ENCODE measurements around the gene ADGRV1.

ADGRV1 gene

GRCh38 chr5:90930062-90930461 lies 371.5 kb downstream of the ADGRV1 start:
- Histone ChIP-seq H3K27ac (ENCODE audit: extremely low read depth, low read depth, low read length) (no peak overlapping the region), H3K4me1 (ENCODE audit: control insufficient read depth, insufficient read depth, low read length) (peaks cover 5% of the 10 kb centered on the region; the same call in 1 of the 2 replicates), H3K9me3 (ENCODE audit: control insufficient read depth, insufficient read depth, low read depth, low read length) (no peaks in the 10 kb centered on the region), H3K4me3 (ENCODE audit: low read depth, low read length) (no peak overlapping the region), H3K36me3 (ENCODE audit: control insufficient read depth in 2 of 2, insufficient read depth in 1 of 2, low read length in 2 of 2) (no peaks in the 10 kb centered on the region)
- POLR2A ChIA-PET: no interaction called here
- CTCF ChIA-PET: no interaction called here
- TF ChIP-seq ZNF560 (tag by site-specific recombination; IDR thresholded peaks at IDR 0.05; ENCODE audit: borderline replicate concordance) (no peak), ZNF623 (tag by site-specific recombination; IDR thresholded peaks at IDR 0.05) (no peak), ZSCAN23 (tag by site-specific recombination; IDR thresholded peaks at IDR 0.05) (no peak), REST (tag by site-specific recombination; IDR thresholded peaks at IDR 0.05) (no peak), OVOL3 (tag by site-specific recombination; IDR thresholded peaks at IDR 0.05) (no peak), ZBTB26 (tag by site-specific recombination; optimal IDR thresholded peaks at IDR 0.05) (no peak), ZNF513 (tag by site-specific recombination; IDR thresholded peaks at IDR 0.05) (no peak), ZNF398 (tag by site-specific recombination; IDR thresholded peaks at IDR 0.05) (no peak), ZNF2 (tag by site-specific recombination; IDR thresholded peaks at IDR 0.05) (no peak), PATZ1 (tag by site-specific recombination; IDR thresholded peaks at IDR 0.05) (no peak), ZNF677 (tag by site-specific recombination; IDR thresholded peaks at IDR 0.05) (no peak), ZNF785 (tag by site-specific recombination; IDR thresholded peaks at IDR 0.05) (no peak), ZNF202 (tag by site-specific recombination; IDR thresholded peaks at IDR 0.05; ENCODE audit: borderline replicate concordance) (no peak), ZBTB10 (tag by site-specific recombination; IDR thresholded peaks at IDR 0.05) (no peak), ZNF391 (tag by site-specific recombination; IDR thresholded peaks at IDR 0.05; ENCODE audit: borderline replicate concordance, low read depth) (no peak), ZIC2 (tag by site-specific recombination; IDR thresholded peaks at IDR 0.05) (no peak)
